ENCODE data around the gene UIMC1.

DNA sequence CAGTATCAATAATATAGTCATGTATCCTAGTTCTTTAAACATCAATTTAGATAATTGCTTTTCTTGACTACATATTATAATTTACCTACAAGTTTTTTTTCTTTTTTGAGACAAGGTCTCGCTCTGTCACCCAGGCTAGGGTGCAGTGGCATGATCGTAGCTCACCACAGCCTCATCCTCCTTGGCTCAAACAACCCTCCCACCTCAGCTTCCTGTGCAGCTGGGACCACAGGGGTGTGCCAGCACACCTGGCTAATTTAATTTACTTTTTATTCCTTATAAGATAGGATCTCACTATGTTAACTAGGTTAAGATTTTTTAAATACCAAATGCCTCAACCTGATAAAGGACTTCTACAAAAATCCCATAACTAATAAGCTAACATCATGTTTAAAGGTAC is 21.1 kb downstream of the UIMC1 start:
- TF ChIP-seq, protein P1, sequence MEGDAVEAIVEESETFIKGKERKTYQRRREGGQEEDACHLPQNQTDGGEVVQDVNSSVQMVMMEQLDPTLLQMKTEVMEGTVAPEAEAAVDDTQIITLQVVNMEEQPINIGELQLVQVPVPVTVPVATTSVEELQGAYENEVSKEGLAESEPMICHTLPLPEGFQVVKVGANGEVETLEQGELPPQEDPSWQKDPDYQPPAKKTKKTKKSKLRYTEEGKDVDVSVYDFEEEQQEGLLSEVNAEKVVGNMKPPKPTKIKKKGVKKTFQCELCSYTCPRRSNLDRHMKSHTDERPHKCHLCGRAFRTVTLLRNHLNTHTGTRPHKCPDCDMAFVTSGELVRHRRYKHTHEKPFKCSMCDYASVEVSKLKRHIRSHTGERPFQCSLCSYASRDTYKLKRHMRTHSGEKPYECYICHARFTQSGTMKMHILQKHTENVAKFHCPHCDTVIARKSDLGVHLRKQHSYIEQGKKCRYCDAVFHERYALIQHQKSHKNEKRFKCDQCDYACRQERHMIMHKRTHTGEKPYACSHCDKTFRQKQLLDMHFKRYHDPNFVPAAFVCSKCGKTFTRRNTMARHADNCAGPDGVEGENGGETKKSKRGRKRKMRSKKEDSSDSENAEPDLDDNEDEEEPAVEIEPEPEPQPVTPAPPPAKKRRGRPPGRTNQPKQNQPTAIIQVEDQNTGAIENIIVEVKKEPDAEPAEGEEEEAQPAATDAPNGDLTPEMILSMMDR (conservative IDR thresholded peaks at IDR 0.05; ENCODE audit: low read length): no peak
- no peak for TF ChIP-seq EZH2phosphoT487 (IDR thresholded peaks at IDR 0.05; ENCODE audit: borderline replicate concordance)
